DOHH2 (cell line): ENCODE results near the gene UBD.

Experiments
- H3F3A ChIP-seq: fragments of 200-600 bp; sonication (generic), shearing (Covaris generic); 2 replicates; pipeline ENCODE4 v1.6.0; 2016; ENCODE audit warnings: antibody characterized with exemption, mild to moderate bottlenecking; ENCODE audit not compliant: control insufficient read depth, insufficient read depth
- H3K27ac ChIP-seq: fragments of 200-600 bp; sonication (generic); 2 replicates; pipeline ENCODE4 v1.5.1; 2014; ENCODE audit warnings: low read depth, mild to moderate bottlenecking, low read length, moderate library complexity
- H3K27me3 ChIP-seq: fragments of 200-600 bp; sonication (generic); 2 replicates; pipeline ENCODE4 v1.6.1; 2014; ENCODE audit warnings: mild to moderate bottlenecking, low read length, mixed read lengths; ENCODE audit not compliant: control insufficient read depth
- H3K36me3 ChIP-seq: fragments of 200-600 bp; sonication (generic); 2 replicates; pipeline ENCODE4 v1.6.1; 2014; ENCODE audit warnings: mild to moderate bottlenecking, low read length, moderate library complexity, mixed read lengths; ENCODE audit not compliant: control insufficient read depth
- H3K4me1 ChIP-seq: fragments of 200-600 bp; sonication (generic); 2 replicates; pipeline ENCODE4 v1.6.1; 2014; ENCODE audit warnings: mild to moderate bottlenecking, low read length, mixed read lengths; ENCODE audit not compliant: control insufficient read depth
- H3K4me2 ChIP-seq: fragments of 200-600 bp; sonication (generic); 2 replicates; pipeline ENCODE4 v1.6.0; 2014; ENCODE audit warnings: mild to moderate bottlenecking, low read length, moderate library complexity
- H3K4me3 ChIP-seq: fragments of 200-600 bp; sonication (generic); 2 replicates; pipeline ENCODE4 v1.5.1; 2014; ENCODE audit warnings: mild to moderate bottlenecking, low read length, mixed read lengths
- H3K79me2 ChIP-seq: fragments of 200-600 bp; sonication (generic); 2 replicates; pipeline ENCODE4 v1.6.1; 2014; ENCODE audit warnings: mild to moderate bottlenecking, low read length, mixed read lengths; ENCODE audit not compliant: control insufficient read depth
- H3K9me2 ChIP-seq: fragments of 200-600 bp; sonication (generic); replicated peaks from 2 replicates; pipeline ENCODE4 v1.6.1; 2014; ENCODE audit warnings: mild to moderate bottlenecking, low read length, mixed read lengths; ENCODE audit not compliant: control insufficient read depth
- H3K9me3 ChIP-seq: fragments of 200-600 bp; sonication (generic); 2 replicates; pipeline ENCODE4 v1.6.1; 2014; ENCODE audit warnings: antibody characterized with exemption, low read length, mixed read lengths; ENCODE audit not compliant: control insufficient read depth, insufficient read depth
- H4K20me1 ChIP-seq: fragments of 200-600 bp; sonication (generic); 2 replicates; pipeline ENCODE4 v1.6.0; 2014; ENCODE audit warnings: low read depth, mild to moderate bottlenecking, antibody characterized with exemption, low read length, moderate library complexity; ENCODE audit not compliant: control insufficient read depth, insufficient read depth
- EZH2phosphoT487 ChIP-seq: fragments of 200-600 bp; sonication (generic); IDR thresholded peaks from 2 replicates; pipeline ENCODE4 v1.6.1; 2017; ENCODE audit warnings: borderline replicate concordance, mild to moderate bottlenecking, antibody characterized with exemption, low read length, moderate library complexity, mixed read lengths
- TF ChIP-seq, protein P1 (sequence below): fragments of 200-600 bp; sonication (generic); IDR thresholded peaks from one replicate; pipeline ENCODE4 v1.5.1; 2014; ENCODE audit warnings: antibody characterized with exemption, mild to moderate bottlenecking, low read depth, low read length; ENCODE audit not compliant: poor library complexity, severe bottlenecking

The UBD gene

GRCh38 chr6:29537714-29538403 lies 21.7 kb downstream of the UBD start:
- no peaks in the 10 kb centered on the region for H3K9me3 ChIP-seq
- H3K27me3 ChIP-seq = peaks cover 11% of the 10 kb centered on the region
- H3K9me2 ChIP-seq = no peaks in the 10 kb centered on the region
- no peak overlapping the region for H3K4me3 ChIP-seq
- H3K4me1 ChIP-seq = no peaks in the 10 kb centered on the region
- no peaks in the 10 kb centered on the region for H3F3A ChIP-seq
- no peaks in the 10 kb centered on the region for H3K79me2 ChIP-seq
- no peak for TF ChIP-seq EZH2phosphoT487
- TF ChIP-seq, protein P1, sequence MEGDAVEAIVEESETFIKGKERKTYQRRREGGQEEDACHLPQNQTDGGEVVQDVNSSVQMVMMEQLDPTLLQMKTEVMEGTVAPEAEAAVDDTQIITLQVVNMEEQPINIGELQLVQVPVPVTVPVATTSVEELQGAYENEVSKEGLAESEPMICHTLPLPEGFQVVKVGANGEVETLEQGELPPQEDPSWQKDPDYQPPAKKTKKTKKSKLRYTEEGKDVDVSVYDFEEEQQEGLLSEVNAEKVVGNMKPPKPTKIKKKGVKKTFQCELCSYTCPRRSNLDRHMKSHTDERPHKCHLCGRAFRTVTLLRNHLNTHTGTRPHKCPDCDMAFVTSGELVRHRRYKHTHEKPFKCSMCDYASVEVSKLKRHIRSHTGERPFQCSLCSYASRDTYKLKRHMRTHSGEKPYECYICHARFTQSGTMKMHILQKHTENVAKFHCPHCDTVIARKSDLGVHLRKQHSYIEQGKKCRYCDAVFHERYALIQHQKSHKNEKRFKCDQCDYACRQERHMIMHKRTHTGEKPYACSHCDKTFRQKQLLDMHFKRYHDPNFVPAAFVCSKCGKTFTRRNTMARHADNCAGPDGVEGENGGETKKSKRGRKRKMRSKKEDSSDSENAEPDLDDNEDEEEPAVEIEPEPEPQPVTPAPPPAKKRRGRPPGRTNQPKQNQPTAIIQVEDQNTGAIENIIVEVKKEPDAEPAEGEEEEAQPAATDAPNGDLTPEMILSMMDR = no peak
- no peaks in the 10 kb centered on the region for H3K36me3 ChIP-seq
- H3K27ac ChIP-seq = no peak overlapping the region
- H4K20me1 ChIP-seq = no peaks in the 10 kb centered on the region
- H3K4me2 ChIP-seq = no peak overlapping the region

DNA sequence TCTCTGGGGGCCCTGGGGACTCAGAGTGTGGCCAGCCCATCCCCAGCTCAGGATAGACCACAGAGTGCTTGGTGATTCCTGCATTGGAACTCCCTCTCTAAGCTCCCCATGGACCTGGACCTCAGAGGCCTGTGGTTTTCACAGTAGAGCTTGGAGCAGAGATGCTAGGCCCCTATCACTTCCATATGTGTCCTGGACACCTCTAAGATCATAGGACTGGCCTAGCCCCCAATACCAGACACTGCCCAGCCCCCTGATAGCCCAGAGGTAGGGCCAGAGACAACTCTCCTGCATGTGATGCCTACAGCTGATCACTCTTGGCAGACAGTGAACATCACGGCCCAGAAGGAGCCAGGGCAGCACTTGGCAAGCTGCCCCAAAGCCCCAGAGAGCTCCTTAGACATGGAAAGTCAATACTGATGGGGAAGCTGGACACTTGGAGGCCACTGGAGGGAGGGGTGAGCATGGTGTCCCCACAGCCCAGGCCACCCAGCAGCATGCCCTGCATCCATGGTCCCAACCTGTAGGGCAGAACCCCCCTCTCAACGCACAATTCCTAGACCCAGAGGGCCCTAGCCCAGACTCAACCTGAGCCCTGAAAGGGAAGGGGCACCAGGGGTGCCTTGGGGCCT lies 27.1 kb downstream of the UBD start:
- TF ChIP-seq, protein P1 = no peak
- TF ChIP-seq EZH2phosphoT487 = no peak
- H3K36me3 ChIP-seq = no peaks in the 10 kb centered on the region
- H3K79me2 ChIP-seq = no peaks in the 10 kb centered on the region
- no peaks in the 10 kb centered on the region; the same call in 1 of the 2 replicates for H3K27me3 ChIP-seq
- no peaks in the 10 kb centered on the region for H4K20me1 ChIP-seq
- no peaks in the 10 kb centered on the region for H3F3A ChIP-seq
- no peaks in the 10 kb centered on the region for H3K9me3 ChIP-seq
- H3K4me2 ChIP-seq = no peak overlapping the region
- no peak overlapping the region for H3K4me3 ChIP-seq
- H3K27ac ChIP-seq = no peak overlapping the region
- no peaks in the 10 kb centered on the region for H3K4me1 ChIP-seq
- H3K9me2 ChIP-seq = no peaks in the 10 kb centered on the region

DNA sequence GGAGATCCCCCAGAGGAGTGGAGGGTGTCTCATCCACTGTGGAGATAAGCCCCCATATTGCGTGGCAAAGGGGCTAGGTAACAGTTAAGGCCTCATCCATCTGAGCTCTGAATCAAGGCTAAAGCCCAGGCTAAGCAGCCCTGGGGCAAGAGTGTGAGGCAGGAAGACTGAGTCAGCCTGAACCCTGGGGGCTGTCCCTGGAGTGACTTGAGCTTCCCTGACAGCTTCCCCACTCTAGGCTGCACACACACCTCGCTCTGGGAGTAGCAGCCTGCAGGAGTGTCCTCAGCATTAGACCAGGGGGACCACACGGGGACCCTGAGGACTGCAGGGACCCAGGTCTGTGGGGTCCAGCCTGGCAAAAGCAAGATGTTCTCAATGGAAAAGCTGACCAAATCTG lies 27.9 kb downstream of the UBD start:
- Histone ChIP-seq H3F3A (no peaks in the 10 kb centered on the region), H3K4me2 (no peak overlapping the region), H3K4me1 (no peaks in the 10 kb centered on the region), H3K4me3 (no peak overlapping the region), H3K36me3 (no peaks in the 10 kb centered on the region), H3K79me2 (no peaks in the 10 kb centered on the region), H4K20me1 (no peaks in the 10 kb centered on the region), H3K27me3 (no peaks in the 10 kb centered on the region; the same call in 1 of the 2 replicates), H3K9me3 (no peaks in the 10 kb centered on the region), H3K27ac (no peak overlapping the region), H3K9me2 (no peaks in the 10 kb centered on the region)
- TF ChIP-seq EZH2phosphoT487 = no peak
- TF ChIP-seq, protein P1 = no peak
